HepG2 (cell line): ENCODE measurements around the gene PDIA5. TPM values are rescaled to one million over a fixed set of nuclear protein-coding genes. Genes with fewer than 3 reads are reported as not detected.

ENCODE experiments used
- ARID3A ChIP-seq: IDR thresholded peaks from 2 replicates; pipeline ENCODE4 v1.6.1; 2012; ENCODE audit warnings: low read depth, low read length, improper control_type of control experiment
- ATM ChIP-seq: fragments of 450-650 bp; IDR thresholded peaks from 2 replicates; pipeline ENCODE4 v1.7.1; 2017; ENCODE audit warnings: mild to moderate bottlenecking, borderline replicate concordance
- DDIT3 ChIP-seq: sonication (generic); formaldehyde crosslinking; IDR thresholded peaks from 2 replicates; pipeline ENCODE4 v1.4.0; 2020; ENCODE audit warnings: mild to moderate bottlenecking, missing genetic modification reagents
- HOXA7 ChIP-seq: sonication (generic); formaldehyde crosslinking; IDR thresholded peaks from 2 replicates; pipeline ENCODE4 v1.8.1; 2022; ENCODE audit warnings: mild to moderate bottlenecking, missing genetic modification reagents, moderate library complexity
- JUND ChIP-seq: sonication (generic); formaldehyde crosslinking; IDR thresholded peaks from 2 replicates; pipeline ENCODE4 v1.8.0; 2022; ENCODE audit warnings: mild to moderate bottlenecking, missing genetic modification reagents
- MBD4 ChIP-seq: IDR thresholded peaks from 2 replicates; pipeline ENCODE4 v1.6.1; 2012; ENCODE audit warnings: low read length, inconsistent platforms, borderline replicate concordance
- NR2C2 ChIP-seq: sonication (generic); formaldehyde crosslinking; IDR thresholded peaks from 2 replicates; pipeline ENCODE4 v1.4.0; 2020; ENCODE audit warnings: missing genetic modification reagents, mild to moderate bottlenecking, moderate library complexity, borderline replicate concordance
- REXO4 ChIP-seq: sonication (generic); formaldehyde crosslinking; IDR thresholded peaks from 2 replicates; pipeline ENCODE4 v1.8.0; 2022; ENCODE audit warnings: missing genetic modification reagents, mild to moderate bottlenecking, borderline replicate concordance
- STAT6 ChIP-seq: sonication (generic); formaldehyde crosslinking; IDR thresholded peaks from 2 replicates; pipeline ENCODE4 v1.4.0; 2020; ENCODE audit warnings: missing genetic modification reagents, mild to moderate bottlenecking, borderline replicate concordance
- ZBTB49 ChIP-seq: sonication (generic); formaldehyde crosslinking; IDR thresholded peaks from 2 replicates; pipeline ENCODE4 v1.4.0; 2020; ENCODE audit warnings: missing genetic modification reagents, borderline replicate concordance
- ZMAT3 ChIP-seq: sonication (generic); formaldehyde crosslinking; conservative IDR thresholded peaks from 2 replicates; pipeline ENCODE4 v1.7.0; 2021; ENCODE audit warnings: missing genetic modification reagents
- ZNF280D ChIP-seq: sonication (generic); formaldehyde crosslinking; IDR thresholded peaks from 2 replicates; pipeline ENCODE4 v1.5.1; 2020; ENCODE audit warnings: mild to moderate bottlenecking, missing genetic modification reagents
- ZNF33A ChIP-seq: sonication (generic); formaldehyde crosslinking; IDR thresholded peaks from 2 replicates; pipeline ENCODE4 v1.5.1; 2020; ENCODE audit warnings: missing genetic modification reagents, mild to moderate bottlenecking, moderate library complexity, borderline replicate concordance
- ZNF570 ChIP-seq: sonication (generic); formaldehyde crosslinking; IDR thresholded peaks from 2 replicates; pipeline ENCODE4 v1.4.0; 2020; ENCODE audit warnings: mild to moderate bottlenecking, missing genetic modification reagents, borderline replicate concordance
- ZNF674 ChIP-seq: sonication (generic); formaldehyde crosslinking; IDR thresholded peaks from 2 replicates; pipeline ENCODE4 v1.5.0; 2020; ENCODE audit warnings: low read depth, mild to moderate bottlenecking, missing genetic modification reagents
- ZNF740 ChIP-seq: sonication (generic); formaldehyde crosslinking; IDR thresholded peaks from 2 replicates; pipeline ENCODE4 v1.4.0; 2020; ENCODE audit warnings: missing genetic modification reagents
- polyA plus RNA-seq, 8 experiments: library from polyadenylated mRNA; depleted of rRNA in 3 of 8; stranded (reverse) in 7 of 8; unstranded in 1 of 8; fragments of >200 nt; fragmentation: Illumina TruSeq in 4 of 8; extraction: Trizol in 4 of 8; gene quantifications; 2 replicates each; pipeline versions ENCODE4 v1.2.1 to v1.2.3, GENCODE V29; 2011 to 2016; ENCODE audit warnings: low read depth in 4 of 8, missing spikeins in 1 of 8, mixed read lengths in 1 of 8; ENCODE audit not compliant: insufficient read depth in 1 of 8
- total RNA-seq, 5 experiments: library from RNA; depleted of rRNA; stranded (reverse); fragments of >200 nt; fragmentation: Illumina TruSeq; extraction: Trizol; gene quantifications; 2 replicates each; pipeline ENCODE4 v1.2.3, GENCODE V29; 2016; ENCODE audit warnings: low read depth in 1 of 5

PDIA5 gene
- total and polyA plus RNA-seq, 2 of the 13 experiments (the other 11 are each of a cell fraction or from before 2014, with no cell fraction given) = 51.3 to 74.3 TPM

- peak; percentile 62; the same call in 1 of the 2 replicates for TF ChIP-seq ZNF280D
- no peak for TF ChIP-seq MBD4
- peak; percentile 67; the same call in 1 of the 2 replicates for TF ChIP-seq ZNF570
- no peak for TF ChIP-seq ZNF674
- 0 out of 2 replicates have a peak, but pooled peaks have one; percentile 30 for TF ChIP-seq ZNF740 (CRISPR knock-in tag)
- TF ChIP-seq ZNF33A (CRISPR knock-in tag) = no peak
- 0 out of 2 replicates have a peak, but pooled peaks have one; percentile 24 for TF ChIP-seq JUND (CRISPR knock-in tag)
- TF ChIP-seq ZMAT3 (CRISPR knock-in tag) = peak; percentile 72; the same call in 1 of the 2 replicates
- no peak for TF ChIP-seq REXO4 (CRISPR knock-in tag)
- TF ChIP-seq STAT6 (CRISPR knock-in tag) = 0 out of 2 replicates have a peak, but pooled peaks have one; percentile 14
- TF ChIP-seq ZBTB49 = no peak
- TF ChIP-seq HOXA7 (CRISPR knock-in tag) = no peak
- TF ChIP-seq DDIT3 (CRISPR knock-in tag) = no peak
- TF ChIP-seq ATM = no peak
- TF ChIP-seq ARID3A = peak; percentile 24; the same call in 1 of the 2 replicates
- TF ChIP-seq NR2C2 (CRISPR knock-in tag) = peak; percentile 81
These were observed at the start of gene PDIA5 (continued) for GRCh38 chr3:123066896-123067688.
